ENCODE results near the gene CAMKV.
"Not testable (repeated sequence)": the region's sequence is repeated elsewhere in the genome, so short reads cannot be mapped to it uniquely, and the experiment has no call there.

The CAMKV gene

DNA sequence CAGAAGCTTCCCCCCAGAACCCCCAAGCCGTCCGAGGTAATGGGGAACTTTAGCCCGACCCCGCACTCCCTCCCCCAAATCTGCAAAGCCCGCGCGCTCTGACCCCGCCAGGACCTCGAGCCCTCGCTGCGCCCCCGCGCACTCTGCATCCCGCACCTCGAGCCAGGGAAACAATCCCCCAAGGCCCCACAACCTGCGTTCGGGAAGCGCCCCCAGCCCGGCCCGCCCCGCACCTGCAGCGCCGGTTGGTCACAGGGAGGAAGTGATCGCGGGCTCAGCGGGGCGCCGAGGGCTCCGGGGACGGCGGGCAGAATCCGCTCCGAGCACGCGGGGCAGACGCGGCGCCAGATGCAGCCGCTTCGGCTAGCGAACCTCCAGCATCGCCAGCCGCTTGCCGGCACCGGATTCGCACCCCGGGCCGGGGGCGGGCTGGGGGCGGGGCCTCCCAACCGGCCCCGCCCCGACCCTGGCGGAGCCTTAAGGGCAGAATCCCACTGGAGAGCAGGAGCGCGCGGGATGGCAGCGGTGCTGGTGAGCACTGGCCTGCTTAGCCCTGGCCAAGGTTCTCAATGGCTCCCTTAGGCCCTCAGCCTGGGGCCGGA lies at the start of gene CAMKV:
TSS of gene CAMKV (minus strand) at position 382 of the 602 bp plus-strand sequence. CDS start 7,518 bp downstream, outside the sequence.
- DNase-seq (ENCODE audit: extremely low spot score), result peak; percentile 41
- CTCF ChIA-PET, result interaction anchor here (0.7 to 1.3 kb wide), 3 partner anchors 10 to 70 kb away, joined by 3 to 4 read pairs (median 3); partner anchors contain the start of gene CDHR4
- POLR2A ChIA-PET, result no interaction called here
- no peak for TF ChIP-seq CTCF (IDR thresholded peaks at IDR 0.05; ENCODE audit: control extremely low read depth, extremely low read depth, low read depth, missing control alignments)

GRCh38 chr3:49917806-49918590 lies 48.3 kb upstream of the CAMKV start:
- not testable (repeated sequence) for DNase-seq (ENCODE audit: extremely low spot score)
- POLR2A ChIA-PET, result interaction anchor here (1.0 kb wide), 1 partner anchor 12 kb away, joined by 3 read pairs; the partner anchor contains the start of gene MON1A
- CTCF ChIA-PET, result interaction anchor here (1.0 to 2.0 kb wide), 3 partner anchors 8 to 13 kb away, joined by 3 to 5 read pairs (median 3); partner anchors contain the start of gene MON1A

DNA sequence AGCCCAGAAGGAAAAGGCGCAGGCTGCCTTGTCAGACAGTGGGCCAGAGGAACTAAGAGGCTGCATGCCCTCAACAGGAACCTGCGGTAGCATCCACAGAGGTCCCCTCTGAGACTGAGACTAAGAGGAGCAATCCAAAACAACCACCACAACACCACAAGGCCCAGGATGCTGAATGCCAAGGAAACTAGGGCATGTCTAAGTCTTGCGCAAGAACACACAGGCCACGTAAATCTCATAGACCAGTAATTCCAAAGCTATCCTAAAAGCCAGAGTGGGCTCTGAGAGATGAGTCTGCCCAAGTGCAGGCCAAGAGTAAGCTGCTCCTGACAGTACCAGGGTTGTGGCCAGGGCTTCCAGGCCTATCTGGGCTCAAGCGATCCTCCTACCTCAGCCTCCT lies 47.0 kb upstream of the CAMKV start:
- POLR2A ChIA-PET, result no interaction called here
- TF ChIP-seq CTCF (IDR thresholded peaks at IDR 0.05; ENCODE audit: control extremely low read depth, extremely low read depth, low read depth, missing control alignments), result no peak
- CTCF ChIA-PET, result interaction anchor here (2.0 kb wide), 1 partner anchor 8 kb away, joined by 6 read pairs; no protein-coding TSS in a partner anchor
- DNase-seq (ENCODE audit: extremely low spot score), result no peak

GRCh38 chr3:49914906-49915305 lies 45.2 kb upstream of the CAMKV start:
- CTCF ChIA-PET, result interaction anchor here (1.3 to 2.0 kb wide), 3 partner anchors 9 to 15 kb away, joined by 5 to 7 read pairs (median 6); partner anchors contain the start of gene MON1A
- TF ChIP-seq CTCF (IDR thresholded peaks at IDR 0.05; ENCODE audit: control extremely low read depth, extremely low read depth, low read depth, missing control alignments), result no peak
- POLR2A ChIA-PET, result no interaction called here
- no peak for DNase-seq (ENCODE audit: extremely low spot score)

DNA sequence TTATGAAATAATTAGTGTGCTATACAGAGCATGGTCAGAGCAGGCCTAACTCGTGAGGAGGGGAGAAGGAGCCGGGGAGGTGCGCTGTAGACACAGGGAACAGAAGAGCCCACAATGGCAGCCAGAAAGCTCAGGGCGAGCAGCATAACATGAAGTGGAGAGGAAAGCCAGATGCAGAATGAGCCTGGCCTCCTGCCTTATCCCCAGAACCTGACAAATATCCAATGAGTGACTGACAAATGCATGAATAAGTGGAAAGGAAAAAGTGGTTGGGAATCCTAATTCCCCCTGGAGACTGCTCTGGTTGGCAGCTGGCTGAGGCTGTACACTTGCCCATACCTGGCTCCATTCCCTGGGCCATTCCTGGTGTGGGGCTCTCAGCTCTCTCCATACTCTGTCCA lies 43.2 kb upstream of the CAMKV start:
- POLR2A ChIA-PET, result no interaction called here
- TF ChIP-seq CTCF (IDR thresholded peaks at IDR 0.05; ENCODE audit: control extremely low read depth, extremely low read depth, low read depth, missing control alignments), result no peak
- DNase-seq (ENCODE audit: extremely low spot score), result no peak
- CTCF ChIA-PET, result interaction anchor here (1.1 to 1.5 kb wide), 2 partner anchors 11 to 110 kb away, joined by 4 to 7 read pairs; partner anchors contain the start of gene INKA1

DNA sequence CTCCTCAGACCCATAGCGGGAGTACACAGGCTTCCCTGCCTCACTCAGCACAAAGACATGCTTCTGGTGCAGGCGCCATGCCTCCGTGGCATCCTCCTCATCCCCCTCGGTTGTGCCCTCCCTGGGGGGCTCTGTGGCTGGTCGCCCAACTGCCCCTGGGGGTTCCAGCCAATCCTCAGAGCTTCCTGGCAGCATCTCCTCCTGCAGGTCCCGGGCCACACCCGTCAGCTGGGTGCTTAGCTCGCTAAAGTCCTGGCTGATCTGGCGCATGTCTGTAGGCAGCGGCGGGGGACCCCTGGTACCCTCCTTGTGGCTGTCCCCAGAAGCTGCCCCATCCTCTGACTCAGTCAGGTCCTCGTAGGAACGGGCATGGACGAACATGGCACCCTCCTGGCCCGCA lies 41.9 kb upstream of the CAMKV start:
- POLR2A ChIA-PET, result no interaction called here
- CTCF ChIA-PET, result interaction anchor here (1.1 to 2.5 kb wide), 4 partner anchors 13 to 72 kb away, joined by 3 to 9 read pairs (median 6); no protein-coding TSS in a partner anchor
- DNase-seq (ENCODE audit: extremely low spot score), result no peak

More for the DNA sequence above, 41.9 kb upstream of the CAMKV start:
- no peak for TF ChIP-seq CTCF (IDR thresholded peaks at IDR 0.05; ENCODE audit: control extremely low read depth, extremely low read depth, low read depth, missing control alignments)
